Testis (tissue), 3 donors: Measurements from ENCODE around the gene HOXA1. TPM values are rescaled to one million over a fixed set of nuclear protein-coding genes. Genes with fewer than 3 reads are reported as not detected.
A peak's percentile ranks its signal among the peaks of the same experiment; 100 is the strongest.

ENCODE experiments used
- DNase-seq: peaks from one replicate; pipeline ENCODE4 v3.0.0-alpha.2; 2019
- H3K27ac ChIP-seq, 2 donors: fragments of 200-600 bp; sonication (generic); one replicate each; pipeline ENCODE4 v1.5.1; 2019
- H3K27me3 ChIP-seq: fragments of 200-600 bp; sonication (generic); one replicate; pipeline ENCODE4 v1.5.1; 2019
- H3K36me3 ChIP-seq: fragments of 200-600 bp; sonication (generic); one replicate; pipeline ENCODE4 v1.5.1; 2017; ENCODE audit warnings: low read depth; ENCODE audit errors: missing control alignments
- H3K4me1 ChIP-seq: fragments of 200-600 bp; sonication (generic); one replicate; pipeline ENCODE4 v1.5.1; 2019
- H3K4me3 ChIP-seq, 2 donors: fragments of 200-600 bp; sonication (generic); one replicate each; pipeline ENCODE4 v1.5.1; 2017 to 2019
- H3K9me3 ChIP-seq: fragments of 200-600 bp; sonication (generic); one replicate; pipeline ENCODE4 v1.5.1; 2017
- POLR2A ChIP-seq: fragments of 450-650 bp; IDR thresholded peaks from one replicate; pipeline ENCODE4 v1.6.1; 2017; ENCODE audit warnings: antibody characterized with exemption, mild to moderate bottlenecking, moderate library complexity
- WGBS, 2 donors: methylation state at CpG; one replicate each; pipeline ENCODE4 v1.1.5; 2018; 5-methylcytosine and 5-hydroxymethylcytosine counted together
- intact Hi-C: fragments of 100-400 bp; cut with DNase I; formaldehyde crosslinking; loops from one replicate; pipeline ENCODE4 v1.15.1; 2023; ENCODE audit warnings: low total_unique reads
- polyA plus RNA-seq: library from polyadenylated mRNA; stranded (reverse); fragments of 350-450 nt; fragmentation: Illumina TruSeq; extraction: RNeasy Lipid Tissue Mini Kit (QIAGEN cat#74804); gene quantifications from one replicate; pipeline ENCODE4 v1.2.3, GENCODE V29; 2014; ENCODE audit warnings: low read depth, low replicate concordance; ENCODE audit not compliant: insufficient read depth
- total RNA-seq, 2 donors: library from RNA; depleted of rRNA; stranded (reverse); fragments of >200 nt; gene quantifications; one replicate each; pipeline ENCODE4 v1.2.3, GENCODE V29; 2016
- TF ChIP-seq, protein P1 (sequence below), 3 experiments: fragments of 450-650 bp in 2 of 3; fragments of 200-600 bp in 1 of 3; sonication (generic) in 1 of 3; IDR thresholded peaks; one replicate each; pipeline ENCODE4 v1.5.1; 2016 to 2019; ENCODE audit warnings: antibody characterized with exemption in 3 of 3, mild to moderate bottlenecking in 2 of 3, moderate library complexity in 1 of 3

Gene HOXA1
- total and polyA plus RNA-seq, 3 donors from 2014 or later: 0.16 to 0.79 (median 0.37) TPM

DNA sequence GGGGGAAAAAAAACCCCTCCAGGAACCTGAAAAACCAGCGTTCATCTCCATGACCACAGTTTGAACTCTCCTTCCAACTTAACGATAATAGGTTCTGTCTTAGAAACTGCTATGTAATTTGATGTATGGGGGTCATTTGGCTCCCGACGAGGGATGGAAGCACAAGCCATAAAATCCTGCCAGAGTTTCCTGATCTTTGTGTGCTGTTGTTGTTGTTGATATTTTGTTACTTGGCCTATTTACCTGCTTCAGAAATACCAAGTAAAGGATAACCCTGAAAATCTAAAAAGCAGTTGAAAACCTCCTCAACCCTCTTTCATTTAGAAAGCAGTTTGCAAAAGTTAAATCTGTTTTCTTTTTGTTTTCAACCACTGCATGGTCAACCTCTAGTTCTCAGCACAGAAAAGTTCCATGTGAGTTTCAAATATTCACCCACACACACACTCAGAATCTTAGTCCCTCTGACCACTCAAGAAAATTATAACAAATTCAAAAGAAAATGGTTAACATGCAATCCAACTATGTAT is 16.0 kb upstream of the HOXA1 start:
- Histone ChIP-seq H3K27me3 (no peaks in the 10 kb centered on the region), H3K36me3 (no peaks in the 10 kb centered on the region), H3K9me3 (no peaks in the 10 kb centered on the region), H3K4me1 (no peaks in the 10 kb centered on the region), H3K27ac (no peak overlapping the region), H3K4me3 (no peak overlapping the region)
- no peak for DNase-seq
- TF ChIP-seq, protein P1, sequence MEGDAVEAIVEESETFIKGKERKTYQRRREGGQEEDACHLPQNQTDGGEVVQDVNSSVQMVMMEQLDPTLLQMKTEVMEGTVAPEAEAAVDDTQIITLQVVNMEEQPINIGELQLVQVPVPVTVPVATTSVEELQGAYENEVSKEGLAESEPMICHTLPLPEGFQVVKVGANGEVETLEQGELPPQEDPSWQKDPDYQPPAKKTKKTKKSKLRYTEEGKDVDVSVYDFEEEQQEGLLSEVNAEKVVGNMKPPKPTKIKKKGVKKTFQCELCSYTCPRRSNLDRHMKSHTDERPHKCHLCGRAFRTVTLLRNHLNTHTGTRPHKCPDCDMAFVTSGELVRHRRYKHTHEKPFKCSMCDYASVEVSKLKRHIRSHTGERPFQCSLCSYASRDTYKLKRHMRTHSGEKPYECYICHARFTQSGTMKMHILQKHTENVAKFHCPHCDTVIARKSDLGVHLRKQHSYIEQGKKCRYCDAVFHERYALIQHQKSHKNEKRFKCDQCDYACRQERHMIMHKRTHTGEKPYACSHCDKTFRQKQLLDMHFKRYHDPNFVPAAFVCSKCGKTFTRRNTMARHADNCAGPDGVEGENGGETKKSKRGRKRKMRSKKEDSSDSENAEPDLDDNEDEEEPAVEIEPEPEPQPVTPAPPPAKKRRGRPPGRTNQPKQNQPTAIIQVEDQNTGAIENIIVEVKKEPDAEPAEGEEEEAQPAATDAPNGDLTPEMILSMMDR (IDR thresholded peaks at IDR 0.05): no peak
- TF ChIP-seq POLR2A: no peak
- intact Hi-C loops: no loop called here
- 21 to 34% methylated on average over 4 of the region's 4 CpGs for WGBS, 2 donors

DNA sequence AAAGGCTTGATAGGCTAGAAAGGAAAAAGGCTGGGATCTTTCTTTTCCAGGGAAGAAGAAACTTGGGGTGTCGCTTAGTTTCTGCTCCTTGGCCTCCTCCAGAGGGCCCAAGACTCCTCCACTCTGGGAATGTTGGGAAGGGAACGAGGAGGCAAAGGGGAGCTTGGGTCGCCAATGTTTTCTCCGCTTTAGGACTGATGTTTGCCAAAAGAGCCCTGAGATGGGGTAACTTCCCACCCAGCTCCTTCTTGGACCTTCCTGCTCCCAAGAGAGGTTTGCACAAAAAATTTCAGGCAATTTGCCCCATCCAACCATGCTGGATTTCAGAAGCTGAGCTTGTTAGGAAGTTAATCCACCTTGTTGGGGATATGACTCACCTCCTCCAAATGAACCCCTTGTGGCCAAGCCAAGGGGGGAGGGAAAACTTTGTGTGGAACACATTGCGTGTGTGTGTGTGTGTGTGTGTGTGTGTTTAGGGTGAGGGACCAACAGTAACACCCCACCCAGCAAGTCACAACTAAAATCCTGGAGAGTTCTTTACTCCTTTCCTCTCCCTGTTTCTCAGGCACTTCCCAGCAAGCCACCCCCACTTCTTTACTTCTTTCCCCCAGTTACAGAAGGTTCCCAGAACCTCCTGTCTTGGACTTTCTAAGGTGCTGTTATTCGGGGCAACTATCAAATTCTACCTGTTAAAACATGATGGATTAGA is 15.4 kb upstream of the HOXA1 start:
- no peaks in the 10 kb centered on the region for H3K27me3 ChIP-seq
- no peaks in the 10 kb centered on the region for H3K4me1 ChIP-seq
- H3K4me3 ChIP-seq: no peak overlapping the region
- 35 to 44% methylated on average over 5 to 6 of the region's 6 CpGs for WGBS, 2 donors
- H3K27ac ChIP-seq: no peak overlapping the region
- TF ChIP-seq POLR2A: no peak
- TF ChIP-seq, protein P1 (IDR thresholded peaks at IDR 0.05): no peak
- H3K36me3 ChIP-seq: no peaks in the 10 kb centered on the region
- intact Hi-C loops: no loop called here
- H3K9me3 ChIP-seq: no peaks in the 10 kb centered on the region
- DNase-seq: no peak

DNA sequence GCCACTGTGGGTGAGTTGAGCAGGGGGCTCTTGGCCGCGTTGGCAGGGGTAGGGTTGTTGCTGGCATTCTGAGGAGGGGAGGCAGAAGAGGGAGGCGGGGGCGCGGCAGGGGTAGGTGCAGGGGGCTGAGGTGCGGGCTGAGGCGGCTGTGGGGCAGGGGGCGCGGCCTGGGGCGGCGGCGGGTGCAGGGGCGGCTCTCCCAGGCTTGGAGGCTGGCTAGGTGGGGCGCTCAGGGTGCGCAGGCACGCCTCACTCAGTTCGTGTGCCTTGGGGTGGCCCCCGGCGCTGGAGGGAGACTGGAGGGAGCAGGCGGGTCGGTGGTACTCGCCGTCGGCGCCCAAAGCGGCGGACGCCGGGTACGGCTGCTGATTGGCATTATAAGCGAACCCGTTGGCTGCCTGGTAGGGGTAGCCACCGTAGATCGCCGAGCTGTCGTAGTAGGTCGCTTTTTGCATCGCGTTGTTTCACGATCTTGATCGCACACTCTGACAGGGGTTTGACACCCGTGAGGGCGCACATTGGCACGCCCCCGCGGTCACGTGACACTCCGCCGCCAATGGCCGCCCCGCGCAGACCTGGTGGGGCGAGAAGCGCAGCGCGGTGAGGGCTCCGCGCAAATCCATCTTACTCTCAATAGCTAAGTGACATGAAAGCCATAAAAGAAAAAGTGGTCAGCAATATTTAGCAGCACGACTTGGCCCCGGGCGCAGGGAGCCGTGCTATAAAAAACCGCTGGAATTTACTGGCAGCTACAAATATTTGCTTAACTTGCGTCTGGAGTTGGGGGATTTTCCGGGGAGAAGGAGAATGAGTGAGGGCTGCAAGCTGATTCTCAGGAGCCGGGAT is 14.6 kb upstream of the HOXA1 start:
- H3K4me1 ChIP-seq: no peaks in the 10 kb centered on the region
- peak; percentile 60 for DNase-seq
- WGBS, 2 donors: 15 to 18% methylated on average over 23 to 66 of the region's 66 CpGs
- H3K9me3 ChIP-seq: no peaks in the 10 kb centered on the region
- TF ChIP-seq POLR2A: no peak
- TF ChIP-seq, protein P1 (IDR thresholded peaks at IDR 0.05): no peak
- H3K27me3 ChIP-seq: no peaks in the 10 kb centered on the region
- H3K4me3 ChIP-seq: peak overlapping the region; percentile 8 to 21
- intact Hi-C loops: no loop called here
- H3K27ac ChIP-seq: no peak overlapping the region
- H3K36me3 ChIP-seq: no peaks in the 10 kb centered on the region

DNA sequence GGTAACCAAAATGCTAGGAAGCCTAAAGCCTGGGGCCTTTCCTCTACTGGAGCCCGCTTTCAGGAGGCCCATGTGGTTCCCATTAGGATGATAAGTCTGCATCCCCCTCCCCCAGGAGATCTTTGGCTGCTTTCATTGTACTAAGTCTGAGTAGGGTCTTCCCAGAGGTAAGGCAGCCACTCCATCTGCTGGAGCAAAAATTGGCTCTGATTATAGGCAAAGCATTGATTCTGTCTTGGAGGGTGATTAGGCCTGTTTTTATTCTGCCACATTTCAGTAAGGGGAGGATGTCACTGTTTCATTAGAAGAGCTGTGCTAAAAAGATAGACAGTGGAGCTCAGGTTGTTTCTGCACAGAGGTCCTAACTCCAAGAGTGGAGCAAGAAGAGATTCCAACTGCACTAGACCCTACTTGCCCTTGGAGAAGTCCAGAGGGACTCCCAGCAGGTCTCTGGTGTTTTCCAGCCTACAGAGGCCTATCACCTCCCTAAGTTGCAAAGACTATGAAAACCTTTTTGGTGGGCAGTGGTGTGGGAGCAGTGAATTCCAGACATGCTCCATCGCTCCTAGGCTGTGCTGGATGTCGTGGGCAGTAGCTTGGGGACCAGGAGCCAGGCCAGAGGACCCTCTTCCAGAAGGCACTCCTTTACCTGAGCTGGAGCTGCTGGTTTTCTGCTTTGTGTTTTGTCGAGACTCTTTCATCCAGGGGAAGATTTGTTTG is 13.8 kb upstream of the HOXA1 start:
- DNase-seq: no peak
- Histone ChIP-seq H3K36me3 (no peaks in the 10 kb centered on the region), H3K4me3 (no peak overlapping the region), H3K27me3 (no peaks in the 10 kb centered on the region), H3K9me3 (no peaks in the 10 kb centered on the region), H3K27ac (no peak overlapping the region), H3K4me1 (no peaks in the 10 kb centered on the region)
- intact Hi-C loops: no loop called here
- WGBS, 2 donors: 64 to 75% methylated on average over 4 of the region's 4 CpGs
- TF ChIP-seq, protein P1 (IDR thresholded peaks at IDR 0.05): no peak
- TF ChIP-seq POLR2A: no peak
